B cell (primary cell): ENCODE measurements around the gene TMEM41B. TPM values are rescaled to one million over a fixed set of nuclear protein-coding genes. Genes with fewer than 3 reads are reported as not detected.

Experiments
- ATAC-seq: fragments of 200-7000 bp; cut with Tn5 transposase; one replicate; pipeline ENCODE4 v1.10.0; 2021; ENCODE audit warnings: low read depth, mild to moderate bottlenecking, moderate number of reproducible peaks, moderate library complexity
- CTCF ChIA-PET: fragments of 350-600 bp; sonication (Branson Sonifier 250); formaldehyde crosslinking; loops from one replicate; lab custom pipeline; 2021; ENCODE audit warnings: antibody characterized with exemption, inconsistent platforms; lab: Charles Lee
- POLR2A ChIA-PET: fragments of 350-600 bp; sonication (Branson Sonifier 250); formaldehyde crosslinking; loops from one replicate; lab custom pipeline; 2021; ENCODE audit warnings: antibody characterized with exemption; lab: Charles Lee
- DNase-seq: peaks from one replicate; pipeline ENCODE4 v3.0.0; 2013
- H2AFZ ChIP-seq: 2 replicates; pipeline ENCODE4 v1.6.1; 2012; ENCODE audit warnings: mild to moderate bottlenecking, low read depth, low read length; ENCODE audit not compliant: insufficient read depth, poor library complexity, severe bottlenecking
- H3K27ac ChIP-seq, 2 donors: 1 replicate in 1 of 2; 2 replicates in 1 of 2; pipeline ENCODE4 v1.5.1; 2012 to 2013; ENCODE audit warnings: low read length in 2 of 2, mild to moderate bottlenecking in 2 of 2, moderate library complexity in 1 of 2
- H3K27me3 ChIP-seq, 4 experiments: fragments of 200-600 bp in 1 of 4; sonication (generic) in 1 of 4; replicated peaks in 1 of 4; 1 replicate in 2 of 4; 2 replicates in 2 of 4; pipeline versions ENCODE4 v1.6.1 to v1.7.0; 2013 to 2016; ENCODE audit warnings: low read length in 3 of 4, mild to moderate bottlenecking in 2 of 4, mixed read lengths in 1 of 4, moderate library complexity in 1 of 4; ENCODE audit not compliant: insufficient read depth in 4 of 4, control insufficient read depth in 3 of 4; ENCODE audit errors: control extremely low read depth in 1 of 4
- H3K36me3 ChIP-seq, 2 experiments: replicated peaks in 1 of 2; 1 replicate in 1 of 2; 2 replicates in 1 of 2; pipeline versions ENCODE4 v1.6.1 to v1.7.1; 2013; ENCODE audit warnings: low read length in 1 of 2; ENCODE audit not compliant: insufficient read depth in 2 of 2, control insufficient read depth in 1 of 2; ENCODE audit errors: control extremely low read depth in 1 of 2, extremely low read depth in 1 of 2
- H3K4me1 ChIP-seq, 2 donors: fragments of 200-600 bp in 1 of 2; sonication (generic) in 1 of 2; 1 replicate in 1 of 2; 2 replicates in 1 of 2; pipeline versions ENCODE4 v1.5.1 to v1.6.1; 2013 to 2017; ENCODE audit warnings: low read length in 2 of 2; ENCODE audit not compliant: control insufficient read depth in 2 of 2, insufficient read depth in 2 of 2
- H3K4me2 ChIP-seq: replicated peaks from 2 replicates; pipeline ENCODE3; 2012; ENCODE audit warnings: mild to moderate bottlenecking, low read depth, low read length; ENCODE audit not compliant: poor library complexity, severe bottlenecking
- H3K4me3 ChIP-seq, 5 experiments: fragments of 200-600 bp in 1 of 5; sonication (generic) in 1 of 5; 1 replicate in 3 of 5; 2 replicates in 2 of 5; pipeline versions ENCODE4 v1.5.1 to v1.7.0; 2011 to 2016; ENCODE audit warnings: low read length in 4 of 5, mild to moderate bottlenecking in 4 of 5, low read depth in 2 of 5, control low read depth in 1 of 5, moderate library complexity in 1 of 5; ENCODE audit not compliant: insufficient read depth in 1 of 5; ENCODE audit errors: control extremely low read depth in 1 of 5, extremely low read depth in 1 of 5
- H3K79me2 ChIP-seq: fragments of 200-600 bp; sonication (generic); one replicate; pipeline ENCODE4 v1.6.0; 2016; ENCODE audit warnings: low read length; ENCODE audit not compliant: control insufficient read depth, insufficient read depth
- H3K9ac ChIP-seq: fragments of 200-600 bp; sonication (generic); 2 replicates; pipeline ENCODE4 v1.6.1; 2017; ENCODE audit warnings: mild to moderate bottlenecking, low read length, moderate library complexity
- H3K9me3 ChIP-seq, 3 donors: one replicate each; pipeline versions ENCODE4 v1.6.1 to v1.7.1; 2013; ENCODE audit warnings: low read length in 2 of 3; ENCODE audit not compliant: control insufficient read depth in 2 of 3, insufficient read depth in 1 of 3; ENCODE audit errors: control extremely low read depth in 1 of 3
- H4K20me1 ChIP-seq: 2 replicates; pipeline ENCODE4 v1.6.0; 2012; ENCODE audit warnings: mild to moderate bottlenecking, low read length; ENCODE audit not compliant: insufficient read depth, control insufficient read depth, poor library complexity, severe bottlenecking
- H3K27ac Mint-ChIP-seq: one replicate; pipeline ENCODE4 v1.8.0; 2021; ENCODE audit warnings: mixed read lengths
- H3K27me3 Mint-ChIP-seq: one replicate; pipeline ENCODE4 v1.8.0; 2021; ENCODE audit warnings: mixed read lengths
- H3K4me1 Mint-ChIP-seq: one replicate; pipeline ENCODE4 v1.8.0; 2021; ENCODE audit warnings: mixed read lengths
- H3K4me3 Mint-ChIP-seq: one replicate; pipeline ENCODE4 v1.8.0; 2021; ENCODE audit warnings: mixed read lengths
- H3K9me3 Mint-ChIP-seq: one replicate; pipeline ENCODE4 v1.8.0; 2022; ENCODE audit warnings: mixed read lengths; ENCODE audit not compliant: insufficient read depth
- CTCF ChIP-seq: fragments of 200-600 bp; IDR thresholded peaks from one replicate; pipeline ENCODE4 v1.8.0; 2022; ENCODE audit warnings: antibody characterized with exemption, mild to moderate bottlenecking
- EZH2 ChIP-seq: IDR thresholded peaks from 2 replicates; pipeline ENCODE4 v1.6.1; 2012; ENCODE audit warnings: borderline replicate concordance, low read depth, mild to moderate bottlenecking, moderate library complexity, low read length; ENCODE audit not compliant: insufficient read depth, poor library complexity, severe bottlenecking
- WGBS: methylation state at CpG from one replicate; pipeline ENCODE4 v1.1.5; 2013; ENCODE audit warnings: missing lambda C conversion rate; ENCODE audit not compliant: insufficient coverage; 5-methylcytosine and 5-hydroxymethylcytosine counted together
- intact Hi-C: fragments of 100-400 bp; cut with micrococcal nuclease; formaldehyde crosslinking; loops from one replicate; pipeline ENCODE4 v1.10.0; 2022
- polyA plus RNA-seq: library from polyadenylated mRNA; depleted of rRNA; stranded (reverse); fragments of >200 nt; gene quantifications from 2 replicates; pipeline ENCODE4 v1.2.3, GENCODE V29; 2012
- total RNA-seq, 2 donors: library from RNA; stranded (reverse); fragments of 120-200 nt in 1 of 2; gene quantifications; 1 replicate in 1 of 2; 2 replicates in 1 of 2; pipeline versions ENCODE4 v1.2.3 to v1.2.4, GENCODE V29; 2013 to 2022

TMEM41B gene
- total and polyA plus RNA-seq, 2 donors (not counting 1 experiment from before 2014, with no cell fraction given), result 16.1 to 43.9 TPM

DNA sequence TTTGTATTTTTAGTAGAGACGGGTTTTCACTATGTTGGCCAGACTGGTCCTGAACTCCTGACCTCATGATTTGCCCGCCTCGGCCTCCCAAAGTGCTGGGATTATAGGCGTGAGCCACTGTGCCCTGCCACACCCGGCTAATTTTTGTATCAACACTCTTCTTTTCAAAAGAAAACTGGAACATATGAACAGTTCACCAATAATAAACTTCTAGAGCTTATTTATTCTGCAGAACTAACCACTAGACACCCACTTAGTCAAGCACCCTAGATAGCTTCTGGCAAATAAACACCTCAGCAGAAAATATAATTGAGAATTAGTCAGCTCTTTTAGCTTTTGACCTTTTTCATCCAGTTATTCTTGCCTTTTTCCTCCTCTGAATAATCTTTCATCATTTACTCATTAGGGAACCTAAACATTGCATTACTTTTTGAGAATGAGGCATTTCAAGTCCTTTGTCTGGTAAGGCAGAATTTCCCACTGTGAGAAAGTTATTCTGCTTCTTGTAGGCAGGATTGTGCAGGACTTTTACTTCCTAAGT lies 27.3 kb upstream of the TMEM41B start:
- Histone ChIP-seq H3K9ac (no peak overlapping the region), H3K27ac (no peak overlapping the region), H3K27me3 (no peaks in the 10 kb centered on the region), H3K79me2 (no peaks in the 10 kb centered on the region), H3K4me3 (no peak overlapping the region), H3K4me2 (no peak overlapping the region), H3K4me1 (no peaks in the 10 kb centered on the region), H4K20me1 (no peaks in the 10 kb centered on the region), H2AFZ (no peak overlapping the region), H3K36me3 (no peaks in the 10 kb centered on the region), H3K9me3 (no peaks in the 10 kb centered on the region)
- ChIA-PET CTCF (no interaction called here), POLR2A (no interaction called here)
- H3K27me3 Mint-ChIP-seq, result no peaks in the 10 kb centered on the region
- no peaks in the 10 kb centered on the region for H3K9me3 Mint-ChIP-seq
- TF ChIP-seq EZH2 (no peak), CTCF (no peak)
- WGBS, result 100% methylated on average over 5 of the region's 5 CpGs
- H3K4me3 Mint-ChIP-seq, result no peak overlapping the region
- no peak for ATAC-seq
- intact Hi-C loops, result no loop called here
- no peaks in the 10 kb centered on the region for H3K4me1 Mint-ChIP-seq
- no peak overlapping the region for H3K27ac Mint-ChIP-seq
- DNase-seq, result no peak

GRCh38 chr11:9332655-9333054 lies 18.3 kb upstream of the TMEM41B start:
- Mint-ChIP-seq H3K27ac (no peak overlapping the region), H3K4me3 (no peak overlapping the region), H3K9me3 (no peaks in the 10 kb centered on the region), H3K27me3 (no peaks in the 10 kb centered on the region), H3K4me1 (no peaks in the 10 kb centered on the region)
- ChIA-PET POLR2A (no interaction called here), CTCF (no interaction called here)
- H3K9me3 ChIP-seq, result no peaks in the 10 kb centered on the region
- no peaks in the 10 kb centered on the region for H4K20me1 ChIP-seq
- H3K4me2 ChIP-seq, result no peak overlapping the region
- no peak overlapping the region for H2AFZ ChIP-seq
- no peak overlapping the region for H3K9ac ChIP-seq
- H3K36me3 ChIP-seq, result no peaks in the 10 kb centered on the region
- ATAC-seq (no peak), DNase-seq (no peak)
- H3K4me1 ChIP-seq, result no peaks in the 10 kb centered on the region
- no peaks in the 10 kb centered on the region for H3K27me3 ChIP-seq
- no peak overlapping the region for H3K4me3 ChIP-seq
- intact Hi-C loops, result no loop called here
- H3K79me2 ChIP-seq, result no peaks in the 10 kb centered on the region
- H3K27ac ChIP-seq, result no peak overlapping the region
- no peak for TF ChIP-seq EZH2
- TF ChIP-seq CTCF, result no peak
- 100% methylated on average over 1 of the region's 5 CpGs for WGBS
